ENCODE measurements around the gene ARHGAP30. TPM values are rescaled to one million over a fixed set of nuclear protein-coding genes. Genes with fewer than 3 reads are reported as not detected.

The ARHGAP30 gene
- total RNA-seq, 1 experiment from 2014 or later = 0.36 TPM

DNA sequence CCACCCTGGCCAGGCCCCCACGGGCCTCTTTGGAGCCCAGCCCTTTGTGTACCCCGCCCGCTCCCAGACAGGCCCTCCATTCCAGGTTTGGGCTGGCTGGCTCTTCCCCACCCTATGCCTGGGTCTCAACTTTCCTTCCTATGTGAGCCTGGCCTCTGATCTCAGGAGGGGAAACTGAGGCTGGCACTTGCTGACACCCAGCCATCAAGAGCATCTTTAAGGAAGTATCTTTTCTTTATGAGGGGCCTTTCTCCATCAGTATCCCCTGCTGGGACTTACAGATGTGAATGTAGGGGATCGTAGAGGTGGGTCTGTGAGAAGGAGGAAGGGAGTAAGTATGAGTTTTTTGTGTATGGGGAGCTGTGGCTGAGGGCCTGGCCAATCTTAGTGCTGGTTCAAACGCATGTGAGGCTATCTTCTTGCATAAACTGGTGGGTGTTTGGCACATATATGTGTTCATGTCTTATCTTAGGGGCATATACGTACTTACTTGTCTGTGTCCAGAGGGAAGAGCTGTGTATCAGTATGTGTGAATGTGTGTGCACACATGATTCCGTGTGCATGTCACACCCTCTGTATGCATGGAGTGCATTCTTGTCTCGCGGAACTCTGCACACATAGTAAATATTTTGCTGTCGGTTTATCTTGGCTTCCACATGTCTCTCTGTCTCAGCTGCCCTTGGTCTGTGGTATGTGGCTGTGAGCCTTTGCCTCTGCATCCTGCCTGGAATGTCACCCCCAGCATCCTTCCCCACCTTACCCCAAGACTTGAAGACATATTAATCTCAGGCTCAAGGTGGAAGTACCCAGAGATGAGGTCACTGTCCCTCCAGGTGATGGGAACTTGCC is 14.3 kb upstream of the ARHGAP30 start:
- no TSS peak for BruUV-seq (replicated peaks)

DNA sequence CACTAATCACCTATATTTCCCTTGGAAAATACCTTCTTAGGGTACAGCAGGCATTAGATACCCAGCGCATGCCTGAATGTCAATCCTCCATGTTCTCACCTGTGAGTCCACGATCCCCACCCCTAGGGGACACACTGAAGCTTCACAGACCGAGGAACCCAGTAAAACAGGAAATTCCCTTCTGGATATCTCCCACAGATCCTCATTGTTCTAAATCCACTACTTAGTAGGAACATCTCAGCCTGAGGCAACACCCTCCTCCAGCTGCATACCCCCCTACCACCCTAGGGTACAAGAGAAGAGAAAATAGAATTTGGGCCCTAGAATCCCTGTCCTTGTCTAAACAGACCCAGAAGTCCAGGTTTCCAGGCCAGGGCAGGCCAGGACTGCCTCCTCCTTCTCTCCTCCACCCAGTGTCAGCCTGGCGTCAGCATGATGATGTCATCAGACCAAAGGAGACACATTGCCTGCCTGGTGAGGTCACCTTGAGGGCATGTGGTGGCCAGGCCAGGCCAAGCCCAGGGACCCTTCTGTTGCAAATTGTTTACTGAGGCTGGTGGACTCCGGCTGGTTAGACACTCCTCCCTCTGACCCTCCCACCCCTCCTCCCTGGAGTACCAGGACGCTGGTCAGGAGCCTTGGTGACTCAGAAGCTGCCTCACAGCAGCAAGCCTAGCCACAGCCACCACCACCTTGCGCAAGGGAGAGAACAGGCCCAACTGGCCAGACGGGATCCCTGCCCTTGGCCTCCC is 13.5 kb upstream of the ARHGAP30 start:
- in situ Hi-C loops (cut with HindIII; ENCODE audit: low pct_unique_long_range_greater_than_20kb, low sequenced_read_pairs) = no loop called here
- no peaks in the 10 kb centered on the region for H3K27me3 ChIP-seq (ENCODE audit: control insufficient read depth, insufficient read depth, low read length)
- H3K4me3 ChIP-seq (ENCODE audit: low read depth in 2 of 2, low read length in 2 of 2) = no peak overlapping the region
- DNase-seq (ENCODE audit: low read depth, low spot score) (peak; percentile 73), ATAC-seq (peak; percentile 65; the same call in 1 of the 2 replicates)
- ChIA-PET CTCF (no interaction called here), POLR2A (no interaction called here)
- H3K9me3 ChIP-seq (ENCODE audit: control insufficient read depth, insufficient read depth, low read depth, low read length) = no peaks in the 10 kb centered on the region
- peaks cover 4% of the 10 kb centered on the region; the same call in 1 of the 2 replicates for H3K4me1 ChIP-seq (ENCODE audit: control insufficient read depth, insufficient read depth, low read length)
- BruUV-seq (replicated peaks) = no TSS peak
- no peak overlapping the region for H3K27ac ChIP-seq (ENCODE audit: low read length)
- TF ChIP-seq, protein P1, sequence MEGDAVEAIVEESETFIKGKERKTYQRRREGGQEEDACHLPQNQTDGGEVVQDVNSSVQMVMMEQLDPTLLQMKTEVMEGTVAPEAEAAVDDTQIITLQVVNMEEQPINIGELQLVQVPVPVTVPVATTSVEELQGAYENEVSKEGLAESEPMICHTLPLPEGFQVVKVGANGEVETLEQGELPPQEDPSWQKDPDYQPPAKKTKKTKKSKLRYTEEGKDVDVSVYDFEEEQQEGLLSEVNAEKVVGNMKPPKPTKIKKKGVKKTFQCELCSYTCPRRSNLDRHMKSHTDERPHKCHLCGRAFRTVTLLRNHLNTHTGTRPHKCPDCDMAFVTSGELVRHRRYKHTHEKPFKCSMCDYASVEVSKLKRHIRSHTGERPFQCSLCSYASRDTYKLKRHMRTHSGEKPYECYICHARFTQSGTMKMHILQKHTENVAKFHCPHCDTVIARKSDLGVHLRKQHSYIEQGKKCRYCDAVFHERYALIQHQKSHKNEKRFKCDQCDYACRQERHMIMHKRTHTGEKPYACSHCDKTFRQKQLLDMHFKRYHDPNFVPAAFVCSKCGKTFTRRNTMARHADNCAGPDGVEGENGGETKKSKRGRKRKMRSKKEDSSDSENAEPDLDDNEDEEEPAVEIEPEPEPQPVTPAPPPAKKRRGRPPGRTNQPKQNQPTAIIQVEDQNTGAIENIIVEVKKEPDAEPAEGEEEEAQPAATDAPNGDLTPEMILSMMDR (IDR thresholded peaks at IDR 0.05) = no peak
- TF ChIP-seq POLR2AphosphoS5 (IDR thresholded peaks at IDR 0.05; ENCODE audit: low read depth, low read length) = no peak
- no peak for TF ChIP-seq TCF7L2 (IDR thresholded peaks at IDR 0.05; ENCODE audit: low read depth, low read length)
- TF ChIP-seq SIN3A (IDR thresholded peaks at IDR 0.05; ENCODE audit: borderline replicate concordance, insufficient read depth, low read depth, low read length) = no peak
- TF ChIP-seq, protein P2, sequence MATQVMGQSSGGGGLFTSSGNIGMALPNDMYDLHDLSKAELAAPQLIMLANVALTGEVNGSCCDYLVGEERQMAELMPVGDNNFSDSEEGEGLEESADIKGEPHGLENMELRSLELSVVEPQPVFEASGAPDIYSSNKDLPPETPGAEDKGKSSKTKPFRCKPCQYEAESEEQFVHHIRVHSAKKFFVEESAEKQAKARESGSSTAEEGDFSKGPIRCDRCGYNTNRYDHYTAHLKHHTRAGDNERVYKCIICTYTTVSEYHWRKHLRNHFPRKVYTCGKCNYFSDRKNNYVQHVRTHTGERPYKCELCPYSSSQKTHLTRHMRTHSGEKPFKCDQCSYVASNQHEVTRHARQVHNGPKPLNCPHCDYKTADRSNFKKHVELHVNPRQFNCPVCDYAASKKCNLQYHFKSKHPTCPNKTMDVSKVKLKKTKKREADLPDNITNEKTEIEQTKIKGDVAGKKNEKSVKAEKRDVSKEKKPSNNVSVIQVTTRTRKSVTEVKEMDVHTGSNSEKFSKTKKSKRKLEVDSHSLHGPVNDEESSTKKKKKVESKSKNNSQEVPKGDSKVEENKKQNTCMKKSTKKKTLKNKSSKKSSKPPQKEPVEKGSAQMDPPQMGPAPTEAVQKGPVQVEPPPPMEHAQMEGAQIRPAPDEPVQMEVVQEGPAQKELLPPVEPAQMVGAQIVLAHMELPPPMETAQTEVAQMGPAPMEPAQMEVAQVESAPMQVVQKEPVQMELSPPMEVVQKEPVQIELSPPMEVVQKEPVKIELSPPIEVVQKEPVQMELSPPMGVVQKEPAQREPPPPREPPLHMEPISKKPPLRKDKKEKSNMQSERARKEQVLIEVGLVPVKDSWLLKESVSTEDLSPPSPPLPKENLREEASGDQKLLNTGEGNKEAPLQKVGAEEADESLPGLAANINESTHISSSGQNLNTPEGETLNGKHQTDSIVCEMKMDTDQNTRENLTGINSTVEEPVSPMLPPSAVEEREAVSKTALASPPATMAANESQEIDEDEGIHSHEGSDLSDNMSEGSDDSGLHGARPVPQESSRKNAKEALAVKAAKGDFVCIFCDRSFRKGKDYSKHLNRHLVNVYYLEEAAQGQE (IDR thresholded peaks at IDR 0.05; ENCODE audit: insufficient read depth in 1 of 2, low read depth in 2 of 2, low read length in 1 of 2) = no peak
- intact Hi-C loops (cut with micrococcal nuclease; ENCODE audit: unreplicated experiment) = no loop called here
- H3K36me3 ChIP-seq (ENCODE audit: control insufficient read depth, insufficient read depth, low read length) = no peaks in the 10 kb centered on the region

More for the DNA sequence above, 14.3 kb upstream of the ARHGAP30 start:
- DNase-seq (ENCODE audit: low read depth, low spot score) (no peak), ATAC-seq (no peak)
- Histone ChIP-seq H3K27me3 (ENCODE audit: control insufficient read depth, insufficient read depth, low read length) (no peaks in the 10 kb centered on the region), H3K9me3 (ENCODE audit: control insufficient read depth, insufficient read depth, low read depth, low read length) (no peaks in the 10 kb centered on the region), H3K27ac (ENCODE audit: low read length) (no peak overlapping the region), H3K36me3 (ENCODE audit: control insufficient read depth, insufficient read depth, low read length) (no peaks in the 10 kb centered on the region), H3K4me1 (ENCODE audit: control insufficient read depth, insufficient read depth, low read length) (peaks cover 4% of the 10 kb centered on the region; the same call in 1 of the 2 replicates), H3K4me3 (ENCODE audit: low read depth in 2 of 2, low read length in 2 of 2) (no peak overlapping the region)
- TF ChIP-seq POLR2AphosphoS5 (IDR thresholded peaks at IDR 0.05; ENCODE audit: low read depth, low read length) (no peak), SIN3A (IDR thresholded peaks at IDR 0.05; ENCODE audit: borderline replicate concordance, insufficient read depth, low read depth, low read length) (no peak), TCF7L2 (IDR thresholded peaks at IDR 0.05; ENCODE audit: low read depth, low read length) (no peak)
- TF ChIP-seq, protein P2 (IDR thresholded peaks at IDR 0.05; ENCODE audit: insufficient read depth in 1 of 2, low read depth in 2 of 2, low read length in 1 of 2) = no peak
- TF ChIP-seq, protein P1 (IDR thresholded peaks at IDR 0.05) = no peak
- intact Hi-C loops (cut with micrococcal nuclease; ENCODE audit: unreplicated experiment) = no loop called here
- in situ Hi-C loops (cut with HindIII; ENCODE audit: low pct_unique_long_range_greater_than_20kb, low sequenced_read_pairs) = no loop called here
- CTCF ChIA-PET = interaction anchor here (0.6 kb wide), 1 partner anchor 124 kb away, joined by 15 read pairs; no protein-coding TSS in a partner anchor
- POLR2A ChIA-PET = no interaction called here

Measured in Panc1 (cell line).